Measurements from ENCODE around the gene ZG16. TPM values are rescaled to one million over a fixed set of nuclear protein-coding genes. Genes with fewer than 3 reads are reported as not detected.

ZG16 gene
- total and polyA plus RNA-seq, 9 of the 15 experiments (the other 6 are each of a cell fraction or from before 2014, with no cell fraction given): 0.04 TPM; not detected in 8

DNA sequence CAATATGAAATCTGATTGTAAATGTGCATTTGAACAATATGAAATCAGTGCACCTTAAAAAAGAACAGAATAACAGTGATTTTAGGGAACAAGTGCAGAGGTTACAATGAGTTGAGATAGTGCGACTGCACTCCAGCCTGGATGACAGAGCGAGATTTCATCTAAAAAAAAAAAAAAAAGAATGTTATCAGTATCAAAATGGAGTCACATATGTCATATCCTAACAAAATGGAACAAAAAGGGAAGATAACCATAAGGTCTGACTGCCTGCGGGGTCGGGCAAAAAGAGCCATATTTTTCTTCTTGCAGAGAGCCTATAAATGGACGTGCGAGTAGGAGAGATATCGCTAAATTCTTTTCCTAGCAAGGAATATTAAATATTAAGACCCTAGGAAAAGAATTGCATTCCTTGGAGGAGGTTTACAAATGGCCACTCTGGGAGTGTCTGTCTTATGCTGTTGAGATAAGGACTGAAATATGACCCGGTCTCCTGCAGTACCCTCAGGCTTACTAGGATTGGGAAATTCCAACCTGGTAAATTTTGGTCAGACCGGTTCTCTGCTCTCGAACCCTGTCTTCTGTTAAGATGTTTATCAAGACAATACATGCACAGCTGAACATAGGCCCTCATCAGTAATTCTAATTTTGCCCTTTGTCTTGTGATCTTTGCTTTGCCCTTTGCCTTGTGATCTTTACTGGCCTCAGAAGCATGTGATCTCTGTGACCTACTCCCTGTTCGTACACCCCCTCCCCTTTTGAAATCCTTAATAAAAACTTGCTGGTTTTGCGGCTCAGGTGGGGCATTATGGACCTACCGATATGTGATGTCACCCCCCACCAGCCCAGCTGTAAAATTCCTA, 5.3 kb downstream of the ZG16 start (continued):
- TF ChIP-seq ETS2 (tag; IDR thresholded peaks at IDR 0.05; ENCODE audit: borderline replicate concordance, poor library complexity, severe bottlenecking) (peak; percentile 36), MAZ (CRISPR knock-in tag; conservative IDR thresholded peaks at IDR 0.05 in 1 of 2, IDR thresholded peaks at IDR 0.05 in 1 of 2) (peak in 1 of 2 experiments; percentile 67; a peak in 2 of 4 replicates), TEAD1 (CRISPR knock-in tag; IDR thresholded peaks at IDR 0.05) (peak in 1 of 2 experiments; percentile 93; a peak in 2 of 4 replicates), NBN (IDR thresholded peaks at IDR 0.05; ENCODE audit: low read depth) (0 out of 2 replicates have a peak, but pooled peaks have one; percentile 28), ZNF41 (CRISPR knock-in tag; conservative IDR thresholded peaks at IDR 0.05) (peak; percentile 92), ZNF561 (CRISPR knock-in tag; conservative IDR thresholded peaks at IDR 0.05) (0 out of 2 replicates have a peak, but pooled peaks have one; percentile 23), PTRF (tag; IDR thresholded peaks at IDR 0.05) (peak; percentile 97), OTX1 (CRISPR knock-in tag; IDR thresholded peaks at IDR 0.05) (peak; percentile 93; the same call in 1 of the 2 replicates), BACH1 (tag; IDR thresholded peaks at IDR 0.05) (peak; percentile 86), ZNF197 (CRISPR knock-in tag; IDR thresholded peaks at IDR 0.05; ENCODE audit: low read depth) (peak; percentile 96), ZKSCAN8 (CRISPR knock-in tag; IDR thresholded peaks at IDR 0.05) (peak; percentile 84; the same call in 1 of the 2 replicates), ZNF644 (tag; IDR thresholded peaks at IDR 0.05; ENCODE audit: low read depth) (peak; percentile 99), ZKSCAN3 (CRISPR knock-in tag; IDR thresholded peaks at IDR 0.05) (peak; percentile 33; the same call in 1 of the 2 replicates), ELF4 (CRISPR knock-in tag; IDR thresholded peaks at IDR 0.05) (0 out of 2 replicates have a peak, but pooled peaks have one; percentile 32)
- TF ChIP-seq, protein P1, sequence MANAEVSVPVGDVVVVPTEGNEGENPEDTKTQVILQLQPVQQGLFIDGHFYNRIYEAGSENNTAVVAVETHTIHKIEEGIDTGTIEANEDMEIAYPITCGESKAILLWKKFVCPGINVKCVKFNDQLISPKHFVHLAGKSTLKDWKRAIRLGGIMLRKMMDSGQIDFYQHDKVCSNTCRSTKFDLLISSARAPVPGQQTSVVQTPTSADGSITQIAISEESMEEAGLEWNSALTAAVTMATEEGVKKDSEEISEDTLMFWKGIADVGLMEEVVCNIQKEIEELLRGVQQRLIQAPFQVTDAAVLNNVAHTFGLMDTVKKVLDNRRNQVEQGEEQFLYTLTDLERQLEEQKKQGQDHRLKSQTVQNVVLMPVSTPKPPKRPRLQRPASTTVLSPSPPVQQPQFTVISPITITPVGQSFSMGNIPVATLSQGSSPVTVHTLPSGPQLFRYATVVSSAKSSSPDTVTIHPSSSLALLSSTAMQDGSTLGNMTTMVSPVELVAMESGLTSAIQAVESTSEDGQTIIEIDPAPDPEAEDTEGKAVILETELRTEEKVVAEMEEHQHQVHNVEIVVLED (CRISPR knock-in tag; IDR thresholded peaks at IDR 0.05): peak; percentile 79
